ENCODE results near the gene CMC2.
A peak's percentile ranks its signal among the peaks of the same experiment; 100 is the strongest.

CMC2 gene

DNA sequence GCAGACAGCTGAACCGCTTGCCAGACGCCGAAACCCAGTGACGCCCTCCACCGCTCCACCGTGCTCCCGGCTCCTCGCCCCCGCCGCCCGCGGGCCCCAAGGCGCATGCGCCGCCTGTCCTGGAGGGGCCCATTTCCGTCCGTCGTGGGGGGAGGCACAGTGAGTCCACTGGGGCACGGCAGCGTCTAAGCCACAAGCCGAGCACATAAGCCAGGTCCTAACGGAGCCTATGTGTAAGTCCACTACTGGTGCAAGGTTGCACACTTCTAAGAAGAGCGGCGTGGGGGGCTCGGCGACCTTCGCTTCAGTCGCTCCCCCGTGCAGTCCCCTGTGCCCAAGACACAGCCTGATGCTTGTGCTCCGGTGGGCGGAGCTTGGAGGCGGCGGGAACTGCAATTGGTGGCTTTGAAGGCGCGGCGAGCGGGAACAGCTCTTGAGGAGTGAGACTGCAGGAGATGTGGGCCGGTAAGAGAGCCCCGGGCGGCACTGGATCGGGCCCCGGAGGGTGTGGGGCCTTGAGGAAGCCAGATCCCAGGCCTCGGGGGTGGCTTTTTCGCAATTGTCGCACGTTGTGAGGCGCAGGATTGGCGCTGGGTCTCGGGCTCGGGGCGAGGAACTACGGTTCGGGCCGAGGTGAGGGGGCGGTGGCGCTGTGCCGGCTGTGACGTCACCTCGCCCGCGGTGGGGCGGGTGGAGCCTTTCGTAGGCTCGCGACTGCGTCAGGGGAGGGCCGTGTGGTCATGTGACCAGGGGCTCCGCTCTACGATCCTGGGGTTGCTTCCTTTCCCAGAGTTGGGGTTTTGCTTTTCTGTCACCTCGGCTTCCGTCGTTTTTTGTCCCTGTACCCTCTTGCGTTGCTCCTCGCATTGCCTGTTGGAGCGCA lies at the start of gene CMC2, which contains the start of gene CENPN:
Gene CMC2, minus strand, starts transcription at position 73 of the 883 bp plus-strand sequence. CDS start 9,491 bp downstream, outside the sequence.
Gene CENPN, plus strand, starts transcription at position 402 of the 883 bp plus-strand sequence. CDS start 4,726 bp downstream, outside the sequence.
- H3K4me3 ChIP-seq (ENCODE audit: low read depth, low read length): peak within 1 kb of the TSS; percentile 95

GRCh38 chr16:81053761-81054160 lies 47.1 kb upstream of the CMC2 start:
- H3K4me3 ChIP-seq (ENCODE audit: low read depth, low read length): no peak overlapping the region

DNA sequence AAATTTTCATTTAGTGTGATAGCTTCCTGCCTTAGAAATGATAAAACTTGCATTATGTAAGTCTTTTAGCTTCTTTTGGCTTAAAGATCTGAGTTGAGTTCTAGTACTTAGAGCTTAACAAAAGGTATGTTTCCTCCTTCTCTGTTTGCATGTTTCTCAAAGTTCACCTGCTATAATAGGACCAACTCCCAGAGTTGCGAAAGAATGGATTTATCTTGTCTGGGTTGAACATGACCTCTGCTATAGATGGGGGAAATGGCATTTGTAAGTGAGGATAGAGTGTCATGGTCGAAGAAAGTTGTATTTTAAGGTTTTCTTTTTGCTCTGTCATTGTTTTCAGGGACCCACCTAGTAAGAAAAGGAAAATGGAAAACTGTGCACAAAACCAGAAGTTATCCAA lies 36.1 kb upstream of the CMC2 start:
- no peak overlapping the region for H3K4me3 ChIP-seq (ENCODE audit: low read depth, low read length)

- no peak overlapping the region for H3K4me3 ChIP-seq (ENCODE audit: low read depth, low read length)
Measured at GRCh38 chr16:81041696-81042095, 35.0 kb upstream of the CMC2 start.

DNA sequence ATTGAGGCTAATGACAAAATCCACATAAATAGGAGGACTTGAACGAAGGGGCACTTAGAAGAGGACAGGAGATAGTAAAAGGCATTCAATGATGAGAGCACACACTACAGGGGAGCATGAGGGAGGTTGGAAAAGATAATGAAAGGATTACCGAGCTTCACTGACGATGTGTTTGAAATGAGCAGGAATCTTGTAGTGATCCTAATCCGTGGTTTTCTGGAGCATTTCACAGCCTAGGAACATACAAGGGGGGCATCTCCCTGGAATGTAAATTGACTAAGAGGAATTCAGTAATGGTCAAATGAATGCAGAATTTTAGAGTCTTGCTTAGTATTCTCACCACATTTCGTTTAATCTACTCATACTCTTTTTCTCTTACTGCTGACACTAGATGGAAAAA lies 34.2 kb upstream of the CMC2 start:
- no peak overlapping the region for H3K4me3 ChIP-seq (ENCODE audit: low read depth, low read length)

GRCh38 chr16:81040131-81040530 lies 33.4 kb upstream of the CMC2 start:
- no peak overlapping the region for H3K4me3 ChIP-seq (ENCODE audit: low read depth, low read length)

GRCh38 chr16:81036751-81037350 lies 30.2 kb upstream of the CMC2 start:
- peak overlapping the region; percentile 82 for H3K4me3 ChIP-seq (ENCODE audit: low read depth, low read length)

DNA sequence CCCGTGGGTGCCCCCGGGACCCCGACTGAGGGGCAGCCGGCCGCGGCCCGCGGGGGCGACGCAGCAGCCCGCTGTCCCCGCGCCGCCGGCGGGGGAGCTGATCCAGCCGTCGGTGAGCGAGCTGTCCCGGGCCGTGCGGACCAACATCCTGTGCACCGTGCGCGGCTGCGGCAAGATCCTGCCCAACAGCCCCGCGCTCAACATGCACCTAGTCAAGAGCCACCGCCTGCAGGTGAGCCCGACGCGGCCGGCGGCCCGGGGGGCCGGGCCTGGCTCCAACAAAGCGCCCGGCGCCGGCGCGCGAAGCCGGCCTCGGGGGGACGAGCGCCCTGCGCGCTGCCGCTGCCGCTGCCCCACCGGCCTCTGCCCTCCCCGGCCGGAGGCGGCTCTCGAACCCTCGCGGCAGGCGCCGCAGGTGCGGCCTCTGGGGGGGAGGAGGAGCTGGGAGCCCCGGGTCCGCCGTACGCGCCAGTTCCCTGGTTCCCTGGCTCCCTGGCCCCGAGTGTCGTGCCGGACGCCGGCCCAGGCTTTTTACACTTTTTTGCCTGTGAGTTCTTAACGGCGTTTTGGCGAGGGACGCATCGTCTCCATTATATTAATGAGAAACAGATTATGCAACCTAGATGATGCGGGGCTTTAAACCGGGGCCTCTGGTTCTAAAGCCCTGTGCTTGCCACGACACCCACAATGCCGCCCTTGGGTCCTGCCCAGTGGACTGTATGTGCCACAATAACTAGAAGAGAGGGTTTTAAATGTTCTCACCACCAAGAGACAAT lies 29.5 kb upstream of the CMC2 start:
- H3K4me3 ChIP-seq (ENCODE audit: low read depth, low read length): peak overlapping the region; percentile 82

- H3K4me3 ChIP-seq (ENCODE audit: low read depth, low read length): peak within 1 kb of the TSS; percentile 82
Measured at GRCh38 chr16:81035398-81035974, 28.8 kb upstream of the CMC2 start, which contains the start of gene ATMIN. ATMIN (plus strand) TSS chr16:81035842; CDS start chr16:81035871, 29 bp downstream.

DNA sequence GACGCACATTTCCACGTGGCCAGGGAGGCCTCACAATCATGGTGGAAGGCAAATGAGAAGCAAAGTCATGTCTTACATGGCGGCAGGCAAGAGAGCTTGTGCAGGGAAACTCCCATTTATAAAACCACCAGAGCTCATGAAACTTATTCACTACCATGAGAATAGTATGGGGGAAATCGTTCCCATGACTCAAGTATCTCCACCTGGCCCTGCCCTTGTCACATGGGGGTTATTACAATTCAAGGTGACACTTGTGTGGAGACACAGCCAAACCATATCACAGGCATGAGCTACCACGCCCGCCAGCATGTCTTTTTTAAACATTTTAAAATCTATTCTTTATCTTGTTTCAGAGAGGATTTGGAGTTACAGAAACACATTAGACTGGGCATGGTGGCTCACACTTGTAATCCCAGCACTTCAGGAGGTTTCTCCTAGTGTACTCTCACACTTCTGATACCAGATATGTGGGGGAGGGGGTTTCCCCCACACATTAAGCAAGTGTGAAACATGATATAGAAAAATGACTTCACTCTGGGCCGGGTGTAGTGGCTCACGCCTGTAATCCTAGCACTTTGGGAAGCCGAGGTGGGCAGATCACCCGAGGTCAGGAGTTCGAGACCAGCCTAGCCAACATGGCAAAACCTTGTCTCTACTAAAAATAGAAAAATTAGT lies 23.4 kb upstream of the CMC2 start:
- no peak overlapping the region for H3K4me3 ChIP-seq (ENCODE audit: low read depth, low read length)

- H3K4me3 ChIP-seq (ENCODE audit: low read depth, low read length): no peak overlapping the region
Measured at GRCh38 chr16:81026429-81026828, 19.7 kb upstream of the CMC2 start.

DNA sequence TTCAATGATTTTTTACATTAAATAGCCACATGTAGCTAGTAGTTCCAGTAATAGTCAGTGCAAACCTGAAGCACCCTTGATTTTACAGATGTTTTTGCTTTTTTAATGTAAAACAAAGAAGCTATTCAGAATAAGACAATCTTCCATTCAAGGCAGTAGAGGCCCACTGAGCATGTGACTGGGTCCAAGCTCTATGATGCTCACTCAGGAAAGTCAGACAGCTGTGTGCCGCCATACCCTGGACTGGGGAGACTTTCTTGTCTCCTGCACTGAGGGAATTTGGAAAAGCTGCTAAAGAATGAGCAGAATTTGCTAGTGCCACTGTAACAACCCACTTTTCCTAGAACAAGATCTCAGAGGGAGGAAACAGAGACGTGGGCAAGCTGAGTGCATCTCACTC lies 11.8 kb upstream of the CMC2 start:
- H3K4me3 ChIP-seq (ENCODE audit: low read depth, low read length): no peak overlapping the region

- H3K4me3 ChIP-seq (ENCODE audit: low read depth, low read length): no peak overlapping the region
Measured at GRCh38 chr16:81014672-81015071, 8.0 kb upstream of the CMC2 start.

DNA sequence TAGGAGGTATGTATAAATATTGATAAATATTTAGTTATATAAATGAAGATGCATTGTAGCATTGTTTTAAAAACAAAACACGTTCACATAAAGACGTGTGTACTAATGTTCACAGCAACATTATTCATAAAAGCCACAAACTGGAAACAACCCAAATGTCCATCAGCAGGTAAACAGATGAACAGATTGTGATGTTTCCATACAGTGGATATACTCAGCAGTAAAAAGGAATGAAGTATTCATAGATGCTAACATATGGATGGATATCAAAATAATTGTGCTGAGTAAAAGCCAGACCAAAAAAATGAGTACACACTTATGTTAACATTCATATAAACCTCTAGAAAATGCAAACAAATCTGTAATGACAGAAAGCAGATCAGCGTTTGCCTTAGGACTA lies 6.3 kb upstream of the CMC2 start:
- no peak overlapping the region for H3K4me3 ChIP-seq (ENCODE audit: low read depth, low read length)

GRCh38 chr16:81008505-81008789 lies 1.8 kb upstream of the CMC2 start:
- H3K4me3 ChIP-seq (ENCODE audit: low read depth, low read length): no peak overlapping the region

DNA sequence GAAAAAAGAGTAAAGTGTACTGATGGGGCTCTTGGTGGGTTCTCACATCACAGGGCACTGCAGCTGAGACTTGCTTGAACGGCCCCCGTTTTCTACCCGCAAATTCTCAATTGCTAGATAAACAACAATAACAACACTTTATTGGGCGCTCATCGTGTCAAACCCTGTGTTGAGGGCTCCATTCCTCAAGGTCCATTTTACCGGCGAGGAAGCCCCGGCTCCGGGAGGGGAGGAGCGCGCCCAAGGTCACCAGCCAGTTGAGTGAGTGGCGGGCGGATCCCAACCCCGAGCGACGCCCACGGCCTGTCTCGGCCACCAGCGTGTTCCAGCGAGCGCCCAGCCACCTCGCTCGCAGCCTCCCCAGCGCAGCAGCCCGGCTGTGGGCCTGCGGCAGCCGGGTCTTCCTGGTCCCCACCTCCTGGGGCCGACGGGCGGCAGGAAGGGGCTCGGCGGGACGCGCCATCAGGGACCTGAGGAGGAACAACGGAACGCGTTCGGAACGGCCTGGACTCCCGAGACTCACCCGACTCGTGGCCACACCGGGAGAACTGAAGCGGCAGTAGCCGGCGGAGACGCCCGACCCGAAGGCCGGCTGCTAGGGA lies 373 bp downstream of the CMC2 start:
- H3K4me3 ChIP-seq (ENCODE audit: low read depth, low read length): peak overlapping the region; percentile 95

GRCh38 chr16:81005610-81006161 lies 999 bp downstream of the CMC2 start:
- peak overlapping the region; percentile 95 for H3K4me3 ChIP-seq (ENCODE audit: low read depth, low read length)

- no peak overlapping the region for H3K4me3 ChIP-seq (ENCODE audit: low read depth, low read length)
Measured at GRCh38 chr16:81004646-81005353, 1.9 kb downstream of the CMC2 start.

All from iPS-11a (cell line).